Breast epithelium (tissue), 4 donors: ENCODE measurements around the gene VAMP4. TPM values are rescaled to one million over a fixed set of nuclear protein-coding genes. Genes with fewer than 3 reads are reported as not detected.
A peak's percentile ranks its signal among the peaks of the same experiment; 100 is the strongest.
"Not testable (repeated sequence)": the region's sequence is repeated elsewhere in the genome, so short reads cannot be mapped to it uniquely, and the experiment has no call there.

Experiments used
- DNase-seq, 2 donors: peaks; one replicate each; pipeline ENCODE4 v3.0.0-alpha.2; 2019; ENCODE audit warnings: low spot score in 2 of 2
- H3K27ac ChIP-seq, 2 donors: fragments of 200-600 bp; sonication (generic) in 1 of 2; one replicate each; pipeline ENCODE4 v1.5.1; 2016 to 2019; ENCODE audit warnings: mild to moderate bottlenecking in 1 of 2
- H3K27me3 ChIP-seq, 2 donors: fragments of 200-600 bp; sonication (generic) in 1 of 2; one replicate each; pipeline versions ENCODE4 v1.5.1 to v1.6.0; 2017 to 2019; ENCODE audit warnings: control low read depth in 1 of 2, mild to moderate bottlenecking in 1 of 2
- H3K36me3 ChIP-seq: fragments of 200-600 bp; one replicate; pipeline ENCODE4 v1.5.1; 2019
- H3K4me1 ChIP-seq, 2 donors: fragments of 200-600 bp; sonication (generic); one replicate each; pipeline ENCODE4 v1.5.1; 2016 to 2019; ENCODE audit warnings: control low read depth in 1 of 2
- H3K4me3 ChIP-seq, 3 donors: fragments of 200-600 bp; sonication (generic); 1 replicate in 2 of 3; 2 replicates in 1 of 3; pipeline ENCODE4 v1.5.1; 2016 to 2019; ENCODE audit warnings: mild to moderate bottlenecking in 3 of 3, moderate library complexity in 2 of 3
- H3K9me3 ChIP-seq, 2 donors: fragments of 200-600 bp; sonication (generic) in 1 of 2; one replicate each; pipeline ENCODE4 v1.5.1; 2016 to 2019; ENCODE audit warnings: control low read depth in 1 of 2
- POLR2A ChIP-seq: fragments of 450-650 bp; IDR thresholded peaks from one replicate; pipeline ENCODE4 v1.6.1; 2016; ENCODE audit warnings: antibody characterized with exemption, mild to moderate bottlenecking, moderate library complexity
- POLR2AphosphoS5 ChIP-seq, 3 donors: sonication (generic); formaldehyde crosslinking; IDR thresholded peaks; one replicate each; pipeline ENCODE4 v1.6.1; 2017; ENCODE audit warnings: antibody characterized with exemption in 3 of 3
- intact Hi-C: fragments of 100-400 bp; cut with DNase I; formaldehyde crosslinking; loops from one replicate; pipeline ENCODE4 v1.15.1; 2023; ENCODE audit warnings: low total_unique reads
- total RNA-seq, 3 donors: library from RNA; depleted of rRNA; stranded (reverse); fragments of >200 nt; gene quantifications; one replicate each; pipeline ENCODE4 v1.1.0, GENCODE V29; 2016
- TF ChIP-seq, protein P1 (sequence below), 3 donors: fragments of 450-650 bp; IDR thresholded peaks; one replicate each; pipeline ENCODE4 v1.5.1; 2016 to 2017; ENCODE audit warnings: antibody characterized with exemption in 3 of 3, mild to moderate bottlenecking in 3 of 3, moderate library complexity in 3 of 3

The VAMP4 gene
- total RNA-seq, 3 donors from 2014 or later = 10.5 to 16.3 (median 14.0) TPM

GRCh38 chr1:171663036-171663853 is 78.6 kb downstream of the VAMP4 start:
- no peaks in the 10 kb centered on the region for H3K27me3 ChIP-seq
- intact Hi-C loops = no loop called here
- H3K36me3 ChIP-seq = no peaks in the 10 kb centered on the region

DNA sequence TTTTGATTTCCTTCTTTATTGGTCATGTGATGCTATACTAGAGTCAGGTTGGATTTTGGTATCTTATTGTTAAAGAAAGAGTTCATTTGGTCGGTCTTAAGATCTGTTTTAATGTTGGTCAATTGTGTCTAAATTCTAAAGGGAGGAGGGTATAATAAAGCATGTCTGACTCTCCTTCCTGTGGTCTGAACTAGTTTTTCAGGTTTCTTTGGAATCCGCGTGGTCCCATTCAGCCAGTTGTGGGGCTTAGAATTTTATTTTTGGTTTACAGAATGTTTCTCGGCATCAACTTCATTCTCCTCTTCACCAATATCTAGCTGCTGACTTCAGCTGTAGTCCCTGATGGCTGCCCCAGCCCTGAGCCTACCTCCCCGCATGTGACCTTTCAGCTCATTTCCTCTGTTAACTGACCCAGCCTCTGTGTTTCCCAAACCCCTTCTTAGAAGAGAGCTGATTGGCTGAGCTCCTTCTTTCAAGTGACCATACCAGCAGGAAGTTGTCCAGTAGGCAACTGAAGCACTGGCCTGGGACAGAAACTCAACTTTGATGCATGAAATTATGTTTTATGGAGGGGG is 80.7 kb downstream of the VAMP4 start:
- DNase-seq = no peak
- intact Hi-C loops = no loop called here
- no peaks in the 10 kb centered on the region for H3K27me3 ChIP-seq
- H3K4me3 ChIP-seq = no peak overlapping the region
- TF ChIP-seq POLR2AphosphoS5 (IDR thresholded peaks at IDR 0.05) (no peak), POLR2A (no peak)
- TF ChIP-seq, protein P1, sequence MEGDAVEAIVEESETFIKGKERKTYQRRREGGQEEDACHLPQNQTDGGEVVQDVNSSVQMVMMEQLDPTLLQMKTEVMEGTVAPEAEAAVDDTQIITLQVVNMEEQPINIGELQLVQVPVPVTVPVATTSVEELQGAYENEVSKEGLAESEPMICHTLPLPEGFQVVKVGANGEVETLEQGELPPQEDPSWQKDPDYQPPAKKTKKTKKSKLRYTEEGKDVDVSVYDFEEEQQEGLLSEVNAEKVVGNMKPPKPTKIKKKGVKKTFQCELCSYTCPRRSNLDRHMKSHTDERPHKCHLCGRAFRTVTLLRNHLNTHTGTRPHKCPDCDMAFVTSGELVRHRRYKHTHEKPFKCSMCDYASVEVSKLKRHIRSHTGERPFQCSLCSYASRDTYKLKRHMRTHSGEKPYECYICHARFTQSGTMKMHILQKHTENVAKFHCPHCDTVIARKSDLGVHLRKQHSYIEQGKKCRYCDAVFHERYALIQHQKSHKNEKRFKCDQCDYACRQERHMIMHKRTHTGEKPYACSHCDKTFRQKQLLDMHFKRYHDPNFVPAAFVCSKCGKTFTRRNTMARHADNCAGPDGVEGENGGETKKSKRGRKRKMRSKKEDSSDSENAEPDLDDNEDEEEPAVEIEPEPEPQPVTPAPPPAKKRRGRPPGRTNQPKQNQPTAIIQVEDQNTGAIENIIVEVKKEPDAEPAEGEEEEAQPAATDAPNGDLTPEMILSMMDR (IDR thresholded peaks at IDR 0.05) = no peak
- H3K27ac ChIP-seq = no peak overlapping the region
- no peaks in the 10 kb centered on the region for H3K9me3 ChIP-seq
- H3K36me3 ChIP-seq = no peaks in the 10 kb centered on the region
- no peaks in the 10 kb centered on the region for H3K4me1 ChIP-seq

More at GRCh38 chr1:171663036-171663853, 78.6 kb downstream of the VAMP4 start:
- Histone ChIP-seq H3K27ac (peak overlapping the region in 1 of 2 donors; percentile 55), H3K9me3 (no peaks in the 10 kb centered on the region), H3K4me3 (no peak overlapping the region), H3K4me1 (no peaks in the 10 kb centered on the region)
- DNase-seq = no peak
- TF ChIP-seq POLR2A (no peak), POLR2AphosphoS5 (IDR thresholded peaks at IDR 0.05) (no peak)
- TF ChIP-seq, protein P1 (IDR thresholded peaks at IDR 0.05) = no peak

GRCh38 chr1:171656206-171656605 is 85.7 kb downstream of the VAMP4 start:
- H3K4me3 ChIP-seq, H3K4me1 ChIP-seq, intact Hi-C loops, H3K27me3 ChIP-seq, DNase-seq, H3K9me3 ChIP-seq, H3K36me3 ChIP-seq: not testable (repeated sequence)
- peak overlapping the region; percentile 83 to 91 for H3K27ac ChIP-seq

DNA sequence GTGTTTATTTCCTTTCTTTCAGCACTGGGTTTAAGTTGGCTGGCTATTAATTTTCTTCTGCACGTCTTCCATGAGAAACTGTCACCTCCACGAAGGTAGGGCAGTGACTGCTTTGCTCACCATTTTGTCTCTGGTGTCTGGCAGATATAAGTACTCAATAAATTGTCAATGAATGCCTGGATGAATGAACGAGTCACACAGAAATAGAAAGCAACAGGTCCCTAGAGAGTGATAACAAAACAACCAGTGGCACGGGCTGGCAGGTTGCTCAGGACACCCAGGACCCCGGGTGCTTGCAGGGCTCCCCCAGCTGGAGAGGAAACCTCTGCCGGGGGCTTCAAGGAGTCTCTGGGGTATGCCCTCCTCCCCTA is 86.1 kb downstream of the VAMP4 start:
- DNase-seq = no peak
- Histone ChIP-seq H3K9me3 (no peaks in the 10 kb centered on the region), H3K4me1 (peaks cover 4 to 5% of the 10 kb centered on the region in 2 donors), H3K27ac (peak overlapping the region; percentile 83 to 91), H3K27me3 (no peaks in the 10 kb centered on the region), H3K36me3 (no peaks in the 10 kb centered on the region), H3K4me3 (peak overlapping the region in 1 of 3 donors; percentile 47)
- intact Hi-C loops = no loop called here
- TF ChIP-seq POLR2A = no peak
- no peak for TF ChIP-seq POLR2AphosphoS5 (IDR thresholded peaks at IDR 0.05)
- TF ChIP-seq, protein P1 (IDR thresholded peaks at IDR 0.05) = no peak

GRCh38 chr1:171654942-171655745 is 86.7 kb downstream of the VAMP4 start:
- Histone ChIP-seq H3K27me3 (no peaks in the 10 kb centered on the region), H3K9me3 (no peaks in the 10 kb centered on the region), H3K27ac (peak overlapping the region; percentile 83 to 91), H3K4me1 (peaks cover 4 to 5% of the 10 kb centered on the region in 2 donors), H3K36me3 (no peaks in the 10 kb centered on the region), H3K4me3 (peak overlapping the region in 2 of 3 donors; percentile 10 to 47)
- TF ChIP-seq, protein P1 (IDR thresholded peaks at IDR 0.05) = peak in 1 of 3 donors; percentile 43
- TF ChIP-seq POLR2A (no peak), POLR2AphosphoS5 (IDR thresholded peaks at IDR 0.05) (peak in 1 of 3 donors; percentile 31)
- intact Hi-C loops = no loop called here
- DNase-seq = no peak
